ENCODE results near the gene SDCCAG8.

SDCCAG8 gene

GRCh38 chr1:243420016-243420945, 164.4 kb downstream of the SDCCAG8 start:
- no peak for FAIRE-seq
- DNase-seq (ENCODE audit: low spot score) = no peak

DNA sequence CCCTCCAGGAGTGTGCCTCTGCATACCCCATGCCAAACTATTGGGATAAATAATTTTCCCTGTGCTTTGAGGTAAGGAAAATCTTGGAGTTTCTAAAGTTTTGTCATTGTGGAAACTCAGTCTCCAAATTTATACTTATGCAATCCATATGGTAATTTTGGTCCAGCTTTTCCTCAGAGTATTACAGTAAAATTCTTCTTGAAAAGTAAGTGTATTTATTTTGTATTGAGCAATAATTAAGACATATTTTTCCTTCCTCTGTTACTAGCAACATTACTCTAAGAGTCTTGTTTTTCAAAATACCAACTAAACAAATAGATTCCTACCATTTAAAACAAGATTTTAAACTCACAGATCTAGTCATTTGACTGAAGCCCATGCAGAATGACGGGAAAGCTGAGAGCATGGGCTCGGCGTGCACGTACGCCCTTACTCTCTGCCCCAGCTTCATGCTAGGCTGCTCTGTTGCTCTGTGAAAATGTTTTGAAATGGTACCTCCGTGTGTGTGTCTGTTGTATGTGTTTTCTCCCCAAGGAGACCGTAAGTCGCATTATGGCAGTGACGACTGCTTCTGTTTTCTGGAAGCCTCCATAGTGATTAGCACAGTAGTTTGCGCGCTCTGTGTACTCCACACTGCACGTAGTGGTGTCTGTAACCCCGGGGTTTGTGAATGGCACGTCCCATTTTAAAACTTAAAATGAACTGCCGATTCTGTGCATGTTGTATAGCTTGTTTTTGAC, 165.3 kb downstream of the SDCCAG8 start:
- FAIRE-seq = no peak
- DNase-seq (ENCODE audit: low spot score) = no peak

GRCh38 chr1:243421784-243422183, 165.9 kb downstream of the SDCCAG8 start:
- DNase-seq (ENCODE audit: low spot score) (peak; percentile 84), FAIRE-seq (peak; percentile 89)

DNA sequence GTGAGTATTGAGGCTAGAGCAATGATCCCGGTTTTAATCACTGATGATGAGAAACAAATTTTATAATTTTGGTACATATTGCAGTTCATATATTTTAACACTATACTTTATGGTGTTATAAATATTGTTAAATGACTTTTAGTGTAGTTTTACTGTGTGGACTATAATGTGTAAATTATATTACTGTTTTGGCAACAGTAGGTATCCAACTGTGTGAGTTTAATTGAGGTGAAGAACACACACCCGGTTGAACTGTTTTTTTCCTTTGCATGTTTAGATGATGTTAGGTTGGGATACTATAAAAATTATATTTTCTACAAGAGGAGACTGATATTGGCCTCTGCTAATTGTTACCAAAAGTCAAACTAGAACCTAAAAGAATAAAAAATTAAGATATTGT, 166.5 kb downstream of the SDCCAG8 start:
- no peak for FAIRE-seq
- no peak for DNase-seq (ENCODE audit: low spot score)

DNA sequence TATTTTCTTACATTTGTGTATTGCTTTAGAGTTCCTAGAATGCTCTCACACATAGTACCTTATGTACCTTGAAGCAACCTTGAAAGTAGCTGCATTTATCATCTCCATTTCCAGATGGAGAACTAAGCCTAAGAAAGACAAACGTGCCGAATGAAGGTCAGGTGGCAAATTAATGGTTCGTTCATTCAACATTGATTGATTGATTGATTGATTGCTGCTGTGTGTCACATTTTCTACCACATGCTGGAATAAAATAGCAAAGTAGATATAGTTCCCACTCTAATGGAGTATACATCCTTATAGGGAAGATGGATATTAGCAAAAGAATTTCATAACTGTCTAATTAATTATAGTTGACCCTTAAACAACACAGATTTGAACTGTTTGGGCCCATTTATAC, 172.2 kb downstream of the SDCCAG8 start:
- DNase-seq (ENCODE audit: low spot score) (no peak), FAIRE-seq (no peak)

DNA sequence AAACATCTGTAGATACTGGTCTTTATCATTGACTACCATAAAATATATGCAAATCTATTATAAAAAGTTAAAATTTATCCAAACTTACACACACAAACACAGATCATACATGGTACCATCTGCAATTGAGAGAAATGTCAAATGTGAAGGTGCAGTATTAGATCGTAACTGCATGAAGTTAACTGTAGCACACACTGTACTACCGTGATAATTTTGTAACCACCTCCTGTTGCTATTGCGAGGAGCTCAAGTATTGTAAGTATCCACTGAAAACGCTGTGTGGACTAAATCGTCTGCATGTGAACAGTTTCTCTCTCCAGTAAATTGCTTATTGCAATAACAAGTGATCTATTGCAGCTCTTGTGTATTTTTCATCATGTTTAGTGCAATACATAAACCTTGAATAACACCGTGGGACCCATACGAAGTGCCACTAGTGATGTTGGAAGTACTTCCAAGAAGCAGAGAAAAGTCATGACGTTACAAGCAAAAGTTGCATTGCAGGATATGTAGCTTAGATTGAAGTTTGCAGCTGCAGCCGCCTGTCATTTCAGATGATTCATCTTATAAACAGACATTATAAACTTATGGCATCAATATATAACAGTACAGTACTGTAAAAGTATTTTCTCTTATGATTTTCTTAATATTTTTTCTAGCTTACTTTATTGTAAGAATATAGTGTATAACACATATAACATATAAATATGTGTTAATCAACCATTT, 172.9 kb downstream of the SDCCAG8 start:
- no peak for DNase-seq (ENCODE audit: low spot score)
- FAIRE-seq = no peak

DNA sequence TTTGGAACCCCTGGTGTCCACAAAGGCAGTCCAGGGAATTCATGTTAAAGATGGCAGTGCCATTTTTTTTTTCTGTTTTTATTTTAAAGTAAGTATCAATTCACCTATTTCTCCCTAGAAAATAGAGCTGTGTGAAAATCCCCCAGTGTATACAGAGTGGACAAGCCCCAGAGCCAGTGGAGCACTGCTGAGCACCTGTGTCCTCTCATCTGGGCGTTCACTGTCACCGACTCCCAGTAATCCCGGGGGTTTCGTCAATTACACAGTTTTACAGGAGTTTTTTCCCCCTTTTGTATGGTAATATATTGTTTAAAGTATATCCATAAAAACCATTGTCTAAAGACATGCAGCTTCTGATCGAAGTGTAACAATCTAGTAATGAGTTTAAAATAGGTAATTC, 175.8 kb downstream of the SDCCAG8 start:
- FAIRE-seq (no peak), DNase-seq (ENCODE audit: low spot score) (no peak)

DNA sequence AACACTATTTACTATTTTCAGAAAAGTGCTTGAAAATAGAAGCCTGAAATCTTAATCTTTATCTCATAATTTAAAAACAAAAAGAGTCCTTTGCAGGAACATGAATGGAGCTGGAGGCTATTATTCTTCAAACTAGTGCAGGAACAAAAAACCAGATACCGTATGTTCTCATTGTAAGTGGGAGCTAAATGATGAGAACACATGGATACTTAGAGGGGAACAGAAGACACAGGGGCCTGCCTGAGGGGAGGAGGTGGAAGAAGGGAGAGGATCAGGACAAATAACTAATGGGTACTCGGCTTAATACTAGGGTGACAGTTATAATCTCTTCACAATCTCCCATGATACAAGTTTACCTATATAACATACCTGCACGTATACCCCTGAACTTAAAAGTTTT, 176.3 kb downstream of the SDCCAG8 start:
- FAIRE-seq = no peak
- DNase-seq (ENCODE audit: low spot score) = no peak

DNA sequence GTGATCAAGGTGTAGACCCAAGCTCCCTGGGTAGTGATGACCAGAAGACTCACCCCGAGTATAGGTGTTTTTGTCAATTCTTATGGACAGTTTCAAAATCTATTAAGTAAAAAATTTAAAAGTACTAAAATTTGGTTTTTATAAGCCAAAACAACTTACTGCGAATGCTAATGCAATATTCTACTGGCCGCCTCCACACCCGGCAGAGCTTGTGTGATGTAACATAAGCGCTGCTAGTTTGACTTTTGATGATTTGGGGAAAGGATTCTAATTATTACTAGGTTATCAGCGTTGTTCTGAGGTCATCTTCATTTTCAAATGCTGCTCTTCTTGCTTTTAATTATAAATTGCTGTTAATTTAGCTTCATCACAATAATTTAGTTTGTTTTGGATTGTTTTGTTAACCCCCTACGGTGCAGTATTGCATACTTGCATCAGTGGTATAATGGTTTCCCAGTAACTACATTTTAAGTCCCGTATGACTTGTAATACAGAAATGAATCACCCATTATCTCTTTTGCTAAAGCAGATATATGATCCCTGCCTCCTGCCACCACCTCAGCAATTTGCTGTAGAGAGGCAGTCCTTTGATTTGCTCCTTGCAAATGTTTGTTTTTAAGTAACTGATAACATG, 178.0 kb downstream of the SDCCAG8 start:
- FAIRE-seq (no peak), DNase-seq (ENCODE audit: low spot score) (no peak)

GRCh38 chr1:243434594-243434993, 178.8 kb downstream of the SDCCAG8 start:
- FAIRE-seq (no peak), DNase-seq (ENCODE audit: low spot score) (no peak)

DNA sequence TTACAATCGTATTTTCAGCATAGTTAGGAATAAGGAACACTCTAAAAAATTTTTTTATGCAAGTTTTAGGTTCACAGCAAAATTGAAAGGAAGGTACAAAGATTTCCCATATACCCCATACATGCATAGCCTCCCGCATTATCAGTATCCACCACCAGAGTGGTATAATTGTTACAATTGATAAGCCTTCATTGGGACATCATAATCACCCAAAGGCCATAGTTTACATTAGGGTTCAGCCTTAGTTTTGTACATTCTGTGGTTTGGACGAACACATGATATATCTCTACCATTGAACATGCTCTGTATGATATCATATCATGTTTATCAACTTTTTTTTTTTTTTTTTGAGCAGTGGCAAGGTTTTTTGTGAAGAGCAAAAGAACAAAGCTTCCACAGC, 180.0 kb downstream of the SDCCAG8 start:
- FAIRE-seq = no peak
- DNase-seq (ENCODE audit: low spot score) = no peak

GRCh38 chr1:243438146-243438545, 182.3 kb downstream of the SDCCAG8 start:
- FAIRE-seq (no peak), DNase-seq (ENCODE audit: low spot score) (no peak)

DNA sequence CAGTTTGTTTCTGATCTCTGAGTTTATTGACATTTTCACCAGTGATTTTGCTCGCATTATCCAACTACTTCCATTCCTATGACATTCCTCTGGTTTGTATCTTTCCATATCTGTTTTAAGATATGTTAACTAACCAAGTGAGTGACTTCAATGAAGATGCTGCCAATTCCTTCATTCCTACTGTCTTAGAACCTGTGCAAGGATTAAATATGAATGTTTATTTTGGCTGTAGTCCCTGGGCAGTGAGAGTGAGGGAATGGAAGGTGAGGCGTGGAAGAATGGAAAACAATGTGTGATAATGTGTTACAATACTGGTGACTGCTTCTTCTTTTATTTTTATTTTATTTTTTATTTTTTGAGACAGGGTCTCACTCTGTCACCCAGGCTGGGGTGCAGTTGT, 183.0 kb downstream of the SDCCAG8 start:
- DNase-seq (ENCODE audit: low spot score) (no peak), FAIRE-seq (no peak)

DNA sequence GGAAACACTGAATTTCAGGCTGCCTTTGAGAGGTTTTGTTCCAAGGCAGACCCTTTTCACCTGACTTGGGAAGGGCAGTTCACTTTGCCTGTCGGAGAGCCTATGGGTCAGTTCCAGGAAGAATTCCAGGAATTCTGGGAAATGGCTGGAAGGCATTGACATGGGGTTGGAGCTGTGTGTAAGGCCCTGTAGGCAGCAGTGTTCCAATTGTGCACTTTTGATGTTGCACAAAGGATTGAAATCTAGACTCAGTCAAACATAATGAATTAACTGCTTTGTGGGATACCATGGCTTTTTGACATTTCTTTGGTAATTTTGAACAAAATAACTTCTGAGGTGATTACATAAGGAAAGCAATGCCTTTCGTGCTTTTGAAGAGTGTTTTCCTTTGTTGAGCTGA, 184.6 kb downstream of the SDCCAG8 start:
- FAIRE-seq (no peak), DNase-seq (ENCODE audit: low spot score) (no peak)

DNA sequence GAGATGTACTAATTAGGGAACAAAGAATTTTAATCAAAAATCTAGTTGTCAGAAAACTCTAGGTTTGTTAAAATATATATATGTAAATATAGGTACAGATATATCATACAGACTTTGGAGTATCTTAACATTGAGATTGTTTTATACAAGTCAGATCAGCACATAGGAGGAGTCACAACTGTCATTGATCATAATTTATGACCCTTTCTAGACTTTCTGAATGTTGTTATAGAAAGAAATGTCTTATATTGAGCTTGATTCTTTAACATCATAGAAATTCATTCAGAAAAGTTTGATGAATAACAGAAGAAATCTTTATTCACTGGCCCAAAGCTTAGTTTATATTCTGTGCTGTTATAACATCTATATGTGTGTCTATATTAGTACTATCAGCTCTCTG, 185.8 kb downstream of the SDCCAG8 start:
- peak; percentile 27 for FAIRE-seq
- no peak for DNase-seq (ENCODE audit: low spot score)

DNA sequence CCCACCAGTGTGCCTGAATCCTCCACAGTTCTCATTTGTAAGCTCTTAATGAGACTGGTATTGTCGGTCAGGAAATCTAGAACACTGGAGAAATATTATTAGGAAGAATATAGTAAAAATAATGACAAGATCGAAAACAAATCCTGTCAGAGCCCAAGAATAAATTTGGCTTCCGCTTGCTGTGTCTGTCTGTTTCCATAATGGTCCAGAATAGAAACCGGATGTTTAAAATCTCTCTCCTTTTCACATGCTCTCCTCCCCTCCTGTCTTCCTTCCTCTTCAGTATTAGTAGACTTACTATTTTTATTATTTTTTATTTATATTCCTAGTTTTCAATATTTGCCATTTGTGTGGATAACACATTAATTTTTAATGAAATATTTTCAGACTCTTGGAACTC, 187.7 kb downstream of the SDCCAG8 start:
- FAIRE-seq = no peak
- no peak for DNase-seq (ENCODE audit: low spot score)

DNA sequence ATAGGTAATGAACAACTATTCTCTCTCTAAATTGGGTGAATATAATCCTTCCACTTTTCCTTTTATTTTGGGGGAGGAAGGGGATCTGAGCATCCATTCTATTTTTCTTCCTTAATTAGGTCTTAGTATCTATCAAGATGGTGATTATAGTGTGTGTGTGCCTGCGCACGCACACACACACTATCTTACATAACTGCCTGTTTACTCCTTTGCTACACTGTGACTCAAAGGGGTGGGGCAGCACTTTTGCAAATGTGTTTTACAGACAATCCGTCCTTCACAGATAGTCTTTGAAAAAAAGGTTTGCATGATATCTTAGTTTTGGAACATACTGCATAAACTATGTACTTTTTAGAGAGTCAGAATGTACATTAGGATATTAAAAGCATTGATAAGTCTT, 191.5 kb downstream of the SDCCAG8 start:
- no peak for FAIRE-seq

DNA sequence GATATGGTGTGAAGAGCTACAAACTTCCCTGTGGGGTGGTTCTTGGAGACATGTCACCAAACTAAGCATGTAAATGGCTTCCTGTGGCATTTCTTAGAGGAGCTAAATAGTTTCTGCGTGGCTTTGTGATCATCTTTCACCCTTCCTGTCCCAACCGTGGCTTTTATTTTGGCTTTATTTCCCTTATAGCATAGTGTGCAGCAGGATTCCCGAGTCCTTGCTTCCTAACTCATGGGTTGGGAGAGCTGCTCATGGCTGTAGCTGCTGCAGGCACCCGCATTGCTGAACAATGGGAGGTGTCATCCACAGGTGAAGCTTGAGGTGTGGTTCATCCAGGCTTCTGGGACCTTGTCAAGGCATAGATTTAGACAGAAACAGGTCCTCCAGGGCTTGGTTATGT, 192.0 kb downstream of the SDCCAG8 start:
- no peak for FAIRE-seq
- DNase-seq (ENCODE audit: low spot score) = no peak

More for the DNA sequence above, 191.5 kb downstream of the SDCCAG8 start:
- DNase-seq (ENCODE audit: low spot score) = no peak

GRCh38 chr1:243449373-243449772, 193.5 kb downstream of the SDCCAG8 start:
- DNase-seq (ENCODE audit: low spot score) = no peak

DNA sequence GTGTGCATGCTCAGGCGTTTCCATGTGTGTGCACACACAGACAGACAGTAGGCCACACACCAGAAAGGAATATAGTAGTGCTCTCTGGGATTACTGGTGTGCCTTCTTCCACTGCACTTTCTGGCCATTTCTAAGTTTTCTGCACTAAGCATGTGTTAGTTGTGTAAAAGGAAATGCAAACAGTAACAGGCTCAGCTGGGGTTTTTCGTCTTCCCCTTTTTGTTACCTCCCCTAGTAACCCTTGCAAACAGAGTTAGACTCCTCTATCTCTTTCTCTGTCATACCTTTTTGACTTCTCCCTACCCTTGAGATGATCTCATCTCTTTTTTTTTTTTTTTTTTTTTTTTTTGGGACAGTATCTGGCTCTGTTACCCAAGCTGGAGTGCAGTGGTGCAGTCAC, 196.3 kb downstream of the SDCCAG8 start:
- DNase-seq (ENCODE audit: low spot score) (no peak), FAIRE-seq (no peak)

More at GRCh38 chr1:243449373-243449772, 193.5 kb downstream of the SDCCAG8 start:
- no peak for FAIRE-seq

- FAIRE-seq (no peak), DNase-seq (ENCODE audit: low spot score) (no peak)
These were observed 198.6 kb downstream of the SDCCAG8 start for GRCh38 chr1:243454328-243454997.

Data from RCC 7860 (cell line).